HEK293 (cell line): ENCODE measurements around the gene PDZD8.

Experiments used
- AEBP2 ChIP-seq: fragments of 450-650 bp; formaldehyde crosslinking; IDR thresholded peaks from 2 replicates; pipeline ENCODE4 v1.5.1; 2016; ENCODE audit warnings: missing biosample characterization, missing genetic modification characterization, borderline replicate concordance
- CTCF ChIP-seq: fragments of 450-650 bp; formaldehyde crosslinking; IDR thresholded peaks from 2 replicates; pipeline ENCODE4 v1.5.1; 2016; ENCODE audit warnings: missing biosample characterization, missing genetic modification characterization
- ZBTB10 ChIP-seq: fragments of 450-650 bp; formaldehyde crosslinking; IDR thresholded peaks from 2 replicates; pipeline ENCODE4 v1.5.1; 2016; ENCODE audit warnings: missing biosample characterization, missing genetic modification characterization
- ZBTB6 ChIP-seq: fragments of 450-650 bp; formaldehyde crosslinking; IDR thresholded peaks from 2 replicates; pipeline ENCODE4 v1.5.1; 2017; ENCODE audit warnings: missing biosample characterization, missing genetic modification characterization
- ZNF140 ChIP-seq: fragments of 450-650 bp; formaldehyde crosslinking; IDR thresholded peaks from 2 replicates; pipeline ENCODE4 v1.5.1; 2016; ENCODE audit warnings: missing biosample characterization, missing genetic modification characterization
- ZNF148 ChIP-seq: fragments of 450-650 bp; formaldehyde crosslinking; IDR thresholded peaks from 2 replicates; pipeline ENCODE4 v1.5.0; 2017; ENCODE audit warnings: missing biosample characterization, missing genetic modification characterization, borderline replicate concordance
- ZNF510 ChIP-seq: fragments of 450-650 bp; formaldehyde crosslinking; IDR thresholded peaks from 2 replicates; pipeline ENCODE4 v1.5.1; 2018; ENCODE audit warnings: mild to moderate bottlenecking, missing genetic modification characterization, missing biosample characterization; ENCODE audit not compliant: insufficient replicate concordance
- ZSCAN30 ChIP-seq: fragments of 450-650 bp; IDR thresholded peaks from 2 replicates; pipeline ENCODE4 v1.5.1; 2018; ENCODE audit warnings: missing biosample characterization, mild to moderate bottlenecking, missing genetic modification characterization, moderate library complexity

GRCh38 chr10:117346574-117346973 is 28.7 kb downstream of the PDZD8 start:
- TF ChIP-seq ZBTB6 (tag by site-specific recombination) = no peak
- no peak for TF ChIP-seq ZNF148 (tag by site-specific recombination)
- no peak for TF ChIP-seq ZSCAN30 (tag by site-specific recombination)
- TF ChIP-seq CTCF (tag by site-specific recombination) = no peak
- no peak for TF ChIP-seq ZNF140
- no peak for TF ChIP-seq ZBTB10 (tag by site-specific recombination)
- TF ChIP-seq AEBP2 (tag by site-specific recombination) = no peak
- TF ChIP-seq ZNF510 (tag by site-specific recombination) = no peak
